Stimulated activated CD4-positive, alpha-beta T cell treated with anti-CD3 and anti-CD28 coated beads, Interleukin-2, amount 100 ng/mL, for 24 hours (primary cell): ENCODE measurements around the gene C1QL1.

Experiments used
- DNase-seq, 2 donors: peaks; one replicate each; pipeline ENCODE4 v3.0.0-alpha.2; 2020

The C1QL1 gene

DNA sequence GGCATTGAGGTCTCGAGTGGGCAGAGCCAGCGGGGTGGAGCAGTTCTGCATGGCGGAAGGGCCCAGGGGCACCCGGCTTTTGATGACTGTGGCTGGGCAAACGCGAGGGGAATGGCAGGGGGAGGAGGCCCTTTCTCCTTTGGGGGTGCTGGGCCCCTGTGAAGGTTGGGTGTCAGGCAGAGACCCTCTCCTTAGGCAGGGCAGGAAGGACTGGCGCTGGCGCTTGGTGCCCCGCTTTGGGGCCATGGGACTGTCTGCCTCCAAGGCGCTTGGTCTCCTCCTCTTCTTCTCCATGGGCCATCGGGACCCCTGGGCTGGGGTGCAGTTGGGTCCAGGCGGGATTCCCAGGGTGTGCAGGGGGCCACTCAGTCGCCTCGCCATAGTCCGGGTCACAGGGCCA is 40.0 kb downstream of the C1QL1 start:
- DNase-seq, result no peak

DNA sequence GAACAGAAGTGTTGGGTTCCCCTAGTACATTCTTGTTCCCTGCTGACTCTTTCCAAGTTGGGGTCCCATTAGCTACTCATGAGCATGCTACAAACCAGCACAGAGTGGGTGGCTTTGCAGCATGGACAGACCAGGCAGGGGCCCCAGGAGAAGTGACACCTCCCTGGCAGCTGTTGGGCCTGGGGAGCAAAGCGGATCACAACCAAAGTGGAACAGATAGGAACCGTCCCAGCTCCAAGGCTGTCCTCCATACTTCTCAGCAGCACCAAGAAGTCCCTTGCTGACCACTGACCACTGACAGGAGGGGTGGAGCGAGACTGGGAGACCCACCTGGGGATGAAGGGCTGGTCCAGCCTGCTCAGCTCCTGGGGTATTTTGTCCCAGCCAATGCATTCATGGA is 40.4 kb downstream of the C1QL1 start:
- DNase-seq, result no peak

DNA sequence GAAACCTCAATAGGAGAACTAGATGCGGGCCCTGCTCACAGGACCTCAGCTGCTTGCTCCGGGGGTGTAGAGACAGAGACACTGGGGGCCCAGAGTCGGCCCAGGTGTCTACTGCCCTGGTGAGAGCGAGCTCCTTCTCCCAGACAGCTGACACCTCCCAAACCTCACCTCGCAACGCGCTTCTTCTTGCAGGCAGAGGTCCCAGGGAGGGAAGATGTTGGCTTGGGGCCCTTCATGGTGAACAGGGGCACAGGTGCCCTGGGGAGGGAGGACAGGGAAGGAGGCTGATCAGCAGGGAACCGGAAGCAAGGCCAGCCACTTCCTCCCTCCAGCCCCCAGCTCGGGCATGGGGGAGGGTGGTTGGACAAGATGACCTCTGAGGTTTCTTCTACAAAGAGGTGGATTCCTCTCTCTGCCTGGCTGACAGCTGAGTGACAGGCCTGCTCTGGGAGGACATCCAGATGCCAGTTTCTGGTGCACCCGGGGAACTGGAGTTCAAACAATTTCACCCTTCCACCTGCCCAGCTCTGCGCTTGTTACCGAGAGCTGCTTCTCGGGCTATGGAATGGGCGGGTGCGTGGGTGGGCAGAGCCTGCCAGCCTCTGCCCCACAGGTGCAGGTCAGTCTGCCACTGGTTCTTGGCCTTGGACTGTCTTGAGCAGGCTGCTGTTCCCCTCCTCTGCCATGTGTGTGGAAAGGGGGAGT is 41.1 kb downstream of the C1QL1 start:
- DNase-seq, result no peak

DNA sequence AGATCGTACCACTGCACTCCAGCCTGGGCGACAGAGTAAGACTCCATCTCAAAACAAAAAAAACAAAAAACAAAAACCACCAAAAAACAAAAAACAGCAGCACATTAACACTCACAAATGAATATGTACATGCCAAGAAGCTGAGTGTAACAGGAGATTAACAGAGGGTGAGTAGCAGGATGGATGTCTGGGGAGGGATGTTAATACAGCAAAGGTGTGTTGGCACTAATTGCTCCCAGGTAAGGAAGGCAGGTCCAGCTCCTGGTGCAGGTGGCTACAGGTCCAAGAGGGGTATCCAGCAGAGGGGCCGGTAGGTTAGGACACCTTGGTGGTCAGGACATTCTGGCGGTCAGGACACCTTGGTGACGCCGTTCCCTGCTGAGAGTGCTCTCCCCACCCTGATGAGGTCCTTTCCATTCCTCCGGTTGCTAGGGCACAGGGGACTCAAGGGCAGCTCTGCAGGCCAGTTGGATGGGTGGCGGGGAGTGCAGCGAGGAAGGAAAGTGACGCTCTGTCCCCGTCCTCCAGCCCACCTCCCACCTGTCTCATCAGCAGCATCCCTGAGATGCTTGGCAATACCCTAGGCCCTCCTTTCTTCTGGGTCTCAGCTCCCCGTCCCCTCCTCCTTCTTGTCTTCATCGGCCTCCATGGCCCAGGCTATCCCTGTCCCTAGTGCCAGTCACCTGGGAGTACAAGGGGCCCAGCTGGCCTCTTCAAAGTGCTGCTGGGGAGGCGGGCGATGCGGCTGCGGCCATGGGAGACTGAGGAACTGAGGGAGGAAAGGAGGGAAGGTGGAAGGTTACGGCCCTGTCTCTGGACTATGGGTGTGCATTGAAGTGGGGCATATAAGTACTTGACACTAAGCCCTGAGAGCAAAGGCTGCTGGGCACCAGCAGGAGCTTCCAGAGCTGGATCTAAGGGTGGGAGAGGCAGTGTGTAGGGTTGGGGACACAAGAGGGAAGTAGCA is 42.1 kb downstream of the C1QL1 start:
- no peak for DNase-seq

DNA sequence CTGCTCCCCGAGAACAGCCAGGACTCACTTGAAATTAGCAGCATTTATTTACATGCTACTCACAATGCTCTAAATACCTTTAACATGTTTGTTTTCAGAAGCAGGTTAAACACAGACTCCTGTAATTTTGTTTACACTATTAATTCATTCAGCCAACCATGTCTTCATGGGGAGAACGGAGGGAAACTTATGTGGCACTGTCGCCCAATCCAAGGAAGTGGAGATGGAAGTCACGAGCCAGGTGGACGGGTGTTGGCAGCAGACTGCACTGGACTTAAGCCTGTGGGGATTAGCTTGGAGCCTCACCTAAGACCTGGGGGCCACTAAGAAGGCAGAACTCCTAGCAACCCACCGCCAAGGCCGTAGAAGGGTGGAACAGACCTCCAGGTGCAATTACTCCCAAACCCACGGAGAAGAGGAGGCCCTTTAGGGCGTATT is 44.0 kb downstream of the C1QL1 start:
- no peak for DNase-seq

DNA sequence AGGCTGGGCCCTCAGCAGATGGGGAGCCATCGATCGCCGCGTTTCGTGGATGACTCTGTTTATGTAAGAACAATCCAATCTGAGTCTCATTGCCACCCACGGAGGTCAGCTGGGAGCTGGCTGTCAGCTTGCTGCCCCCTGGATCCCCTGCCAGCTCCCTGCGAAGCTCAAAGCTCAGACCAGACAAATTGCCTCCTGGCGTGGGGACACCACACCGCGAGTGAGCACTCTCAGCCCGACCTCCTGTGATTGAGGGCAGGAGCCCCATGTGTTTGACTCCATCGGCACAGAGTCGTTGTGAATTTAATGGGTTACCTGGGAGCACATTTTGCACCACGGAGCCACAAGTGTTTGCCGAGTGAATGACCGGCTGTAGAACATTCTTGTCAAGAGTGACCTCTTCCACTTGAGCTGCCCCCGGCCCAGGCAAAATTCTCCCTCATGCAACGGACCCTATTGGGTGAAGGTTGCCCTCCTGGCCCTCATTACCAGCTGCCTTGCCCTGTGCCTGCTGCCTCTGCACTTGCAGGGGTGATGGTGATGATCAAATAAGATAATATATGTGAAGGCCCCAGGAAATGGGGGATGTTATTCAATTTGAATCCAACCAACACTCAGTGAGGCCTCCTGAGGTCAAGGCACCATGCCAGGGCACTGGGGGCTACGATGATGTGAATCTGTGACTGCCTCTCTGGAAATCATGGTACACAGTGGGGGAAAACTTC is 45.2 kb downstream of the C1QL1 start:
- DNase-seq, result no peak

DNA sequence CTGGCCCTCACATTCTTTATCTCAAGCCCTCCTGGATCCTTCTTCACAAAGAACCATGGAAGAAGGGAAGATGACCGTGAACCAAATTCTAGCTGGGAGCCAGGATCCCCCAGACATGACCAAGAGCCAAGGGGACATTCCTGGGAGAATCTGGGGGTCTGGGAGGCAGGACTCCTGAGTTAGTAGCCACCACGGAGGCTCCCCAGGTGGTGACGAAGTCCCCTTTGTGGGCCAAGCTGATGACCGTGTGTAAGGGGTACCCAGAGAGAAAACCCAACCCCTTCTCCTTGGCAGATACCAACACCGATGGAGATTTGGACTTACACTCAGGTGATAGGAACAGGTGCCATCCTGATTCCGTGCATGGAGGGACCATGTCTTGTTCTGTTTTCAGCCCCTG is 46.0 kb downstream of the C1QL1 start:
- no peak for DNase-seq

DNA sequence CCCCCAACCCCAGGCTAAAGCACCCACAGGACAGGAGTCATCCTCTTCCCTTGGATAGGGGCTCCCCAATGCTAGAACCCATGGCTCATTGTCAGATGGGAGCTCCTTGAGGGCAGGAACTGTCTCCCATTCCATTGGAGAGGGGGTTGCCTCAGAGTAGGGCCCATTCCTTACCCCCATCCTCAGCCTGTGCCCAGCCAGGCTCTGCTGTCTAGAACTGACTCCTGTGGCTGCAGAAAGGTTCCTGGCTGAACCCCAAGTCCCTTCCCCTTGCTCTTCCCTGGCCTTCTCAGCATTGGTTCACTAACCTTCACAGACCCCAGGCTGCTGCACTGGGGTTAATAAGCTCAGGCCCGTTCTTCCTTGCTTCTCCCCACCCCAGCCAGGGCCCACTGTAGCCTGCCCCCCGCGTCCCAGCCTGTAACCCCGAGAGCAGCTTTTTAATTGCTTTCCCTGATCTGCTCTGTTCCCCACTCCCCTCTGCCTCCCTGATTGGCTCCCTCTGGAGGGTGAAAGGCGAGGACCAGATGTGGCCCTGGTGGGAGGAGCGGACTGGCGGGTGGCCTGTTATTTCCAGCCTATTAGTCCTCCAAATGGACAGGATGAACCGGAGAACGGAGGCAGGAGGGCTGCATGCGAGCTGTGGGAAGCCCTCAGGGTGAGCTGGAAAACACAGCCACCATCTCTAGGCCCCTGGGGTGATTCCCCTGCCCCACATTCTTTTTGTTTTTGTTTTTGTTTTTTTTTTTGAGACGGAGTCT is 46.8 kb downstream of the C1QL1 start:
- DNase-seq, result no peak

DNA sequence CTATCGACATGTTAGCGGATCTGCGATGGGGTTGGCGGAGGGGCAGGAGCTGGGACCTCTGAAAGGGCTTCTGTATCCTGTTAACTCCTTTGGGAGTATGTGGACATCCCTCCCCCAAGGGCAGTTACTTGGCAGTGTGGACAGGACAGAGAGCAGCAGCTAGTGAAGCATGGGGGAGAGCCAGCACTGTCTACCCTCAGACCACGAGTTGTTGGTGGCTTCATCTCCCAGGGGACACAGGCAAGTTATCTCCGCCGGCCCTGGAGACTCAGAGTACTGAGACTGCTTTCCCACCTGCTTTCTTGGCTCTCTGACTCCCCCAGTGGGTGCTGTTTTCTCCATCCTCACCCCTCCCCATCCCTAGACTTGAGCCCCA is 47.5 kb downstream of the C1QL1 start:
- DNase-seq, result no peak

DNA sequence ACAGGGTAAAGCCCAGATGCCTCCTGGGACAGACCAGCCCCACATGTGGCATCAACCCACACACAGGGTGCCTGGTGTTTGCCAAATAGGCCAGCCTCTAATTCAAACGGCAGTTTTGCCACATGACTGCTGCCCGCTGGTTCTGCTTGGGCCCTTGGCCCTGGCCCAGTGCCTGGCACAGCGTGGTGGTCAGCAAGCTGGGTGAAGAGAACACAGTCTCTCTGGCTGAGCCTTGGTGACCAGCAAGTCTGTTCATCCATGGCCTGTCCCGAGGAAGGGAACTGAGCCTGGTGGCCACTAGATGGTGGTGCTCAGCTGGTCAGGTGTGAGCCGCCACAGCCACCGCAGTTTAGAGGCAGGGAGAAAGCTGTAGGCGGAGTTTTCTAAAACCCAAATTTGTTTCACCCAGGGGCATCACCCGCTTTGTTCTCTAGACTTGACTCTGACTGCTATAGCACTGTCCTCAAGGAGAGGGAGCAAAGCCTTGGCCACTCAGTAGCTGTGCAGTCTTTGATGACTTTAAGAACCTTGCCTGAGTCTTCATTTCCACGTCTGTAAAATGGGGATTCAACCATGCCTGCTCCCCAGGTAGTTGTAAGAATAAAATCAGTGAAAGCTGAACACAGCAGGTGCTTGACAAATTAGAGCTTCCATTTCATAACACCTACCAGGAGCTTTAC is 48.1 kb downstream of the C1QL1 start:
- peak; percentile 57 to 62 for DNase-seq

DNA sequence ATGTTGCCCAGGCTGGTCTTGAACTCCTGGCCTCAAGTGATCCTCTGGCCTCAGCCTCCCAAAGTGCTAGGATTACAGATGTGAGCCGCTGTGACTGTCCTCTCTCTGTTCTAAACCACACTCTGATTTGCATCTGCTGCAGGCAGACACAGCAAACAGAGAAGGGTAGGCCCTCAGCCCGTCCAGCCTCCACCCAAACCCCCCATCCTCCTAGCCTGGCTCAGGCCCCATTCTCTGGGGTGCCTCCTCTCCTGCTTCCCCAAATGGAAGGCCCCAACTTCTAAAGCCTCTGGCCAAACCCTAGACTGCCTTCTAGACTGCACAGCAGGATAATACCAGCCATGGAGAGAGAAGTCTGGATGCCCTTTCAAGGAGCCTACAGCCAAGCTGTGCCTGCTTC is 48.7 kb downstream of the C1QL1 start:
- no peak for DNase-seq

DNA sequence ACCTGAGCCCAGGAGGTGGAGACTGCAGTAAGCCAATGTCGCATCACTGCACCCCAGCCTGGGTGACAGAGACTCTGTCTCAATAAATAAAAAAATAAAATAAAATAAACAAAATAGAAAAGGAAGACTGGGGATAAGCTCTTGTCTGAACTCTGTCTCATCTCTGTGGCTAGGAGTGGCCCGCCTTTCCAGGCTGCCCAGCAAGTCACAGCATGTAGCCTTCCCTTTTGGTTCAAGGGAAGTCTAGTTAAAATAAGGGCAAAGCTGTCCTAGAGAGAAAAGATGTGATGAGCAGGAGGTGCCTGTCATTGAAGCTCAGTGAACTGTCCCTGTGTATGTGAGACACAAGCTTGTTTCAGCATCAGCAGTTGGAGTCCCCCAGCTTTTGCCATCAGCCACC is 50.1 kb downstream of the C1QL1 start:
- no peak for DNase-seq

DNA sequence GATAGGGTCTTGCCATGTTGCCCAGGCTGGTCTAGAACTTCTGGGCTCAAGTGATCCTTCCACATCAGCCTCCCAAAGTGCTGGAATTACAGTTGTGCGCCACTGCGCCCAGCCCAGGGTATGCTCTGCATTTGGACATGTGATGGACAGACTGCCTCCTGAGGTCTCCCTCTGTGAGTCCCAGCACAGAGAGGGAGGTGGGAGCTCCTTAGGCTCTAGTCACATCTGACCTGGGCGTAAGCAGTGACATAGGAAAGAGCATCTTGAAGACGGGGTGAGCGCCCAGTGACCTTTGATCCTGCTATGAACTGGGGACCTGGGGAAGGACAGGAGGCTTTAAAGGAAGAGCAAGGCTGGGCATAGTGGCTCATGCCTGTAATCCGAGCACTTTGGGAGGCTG is 50.6 kb downstream of the C1QL1 start:
- no peak for DNase-seq

DNA sequence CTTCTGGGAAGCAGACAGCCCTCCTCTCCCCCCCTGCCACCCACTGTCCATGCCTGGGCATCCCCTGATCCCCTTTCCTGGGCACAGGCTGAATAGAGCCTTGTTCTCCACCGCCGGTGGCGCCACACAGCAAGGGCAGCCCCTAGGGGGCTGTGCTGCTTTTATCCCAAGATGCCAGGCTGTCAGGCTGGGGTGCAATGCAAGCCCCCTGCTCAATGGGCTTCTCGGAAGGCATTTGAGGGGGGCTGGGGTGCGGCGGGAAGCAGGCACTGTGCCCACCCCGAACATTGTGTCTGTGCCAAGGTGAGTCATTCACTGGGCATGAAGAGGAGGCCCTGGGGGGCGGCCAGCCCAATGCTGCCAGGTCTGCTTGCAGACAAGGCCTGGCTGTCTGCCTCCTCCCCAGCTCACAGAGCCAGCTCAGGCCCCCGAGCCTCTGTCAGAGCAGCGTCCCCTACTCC is 51.3 kb downstream of the C1QL1 start:
- no peak for DNase-seq

DNA sequence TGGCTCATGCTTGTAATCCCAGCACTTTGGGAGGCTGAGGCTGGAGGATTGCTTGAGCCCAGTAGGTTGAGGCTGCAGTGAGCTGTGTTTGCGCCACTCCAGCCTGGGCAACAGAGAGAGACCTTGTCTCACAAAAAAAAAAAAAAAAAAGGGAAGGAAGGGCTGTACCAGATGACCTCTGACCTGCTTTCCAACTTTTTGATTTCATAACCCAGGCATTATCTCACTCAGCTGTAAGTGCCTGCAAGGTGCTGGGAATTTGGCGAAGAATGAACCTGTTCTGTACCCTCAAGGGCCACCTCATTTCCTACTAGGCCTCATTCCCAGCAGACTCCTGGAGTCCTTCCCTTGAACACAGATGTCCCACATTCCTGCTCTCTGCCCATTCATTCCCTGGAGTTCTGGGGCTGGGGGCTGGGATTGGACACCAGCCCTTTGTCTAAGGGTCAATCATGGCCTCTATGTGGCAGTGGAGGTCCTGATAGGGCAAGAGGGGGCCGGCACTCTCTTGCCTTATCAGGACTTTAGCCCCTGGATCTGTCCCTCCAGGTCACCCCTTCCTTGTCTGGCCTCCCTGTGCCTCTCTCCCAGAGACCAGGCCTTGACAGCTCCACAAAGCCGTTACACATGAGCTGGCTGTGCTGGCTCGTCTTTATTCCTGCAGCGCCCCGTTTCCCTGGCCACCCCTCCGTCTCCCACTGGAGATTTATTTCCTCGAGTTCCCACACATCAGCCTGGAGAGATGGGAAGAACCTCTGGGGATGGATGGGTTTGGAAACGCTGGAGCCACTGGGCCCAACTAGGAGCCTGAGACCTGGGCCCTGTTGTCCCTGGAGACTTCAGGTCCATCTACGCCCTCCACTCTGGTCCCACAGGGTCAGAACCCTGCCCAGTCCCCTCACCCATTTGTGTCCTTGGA is 52.0 kb downstream of the C1QL1 start:
- no peak for DNase-seq

DNA sequence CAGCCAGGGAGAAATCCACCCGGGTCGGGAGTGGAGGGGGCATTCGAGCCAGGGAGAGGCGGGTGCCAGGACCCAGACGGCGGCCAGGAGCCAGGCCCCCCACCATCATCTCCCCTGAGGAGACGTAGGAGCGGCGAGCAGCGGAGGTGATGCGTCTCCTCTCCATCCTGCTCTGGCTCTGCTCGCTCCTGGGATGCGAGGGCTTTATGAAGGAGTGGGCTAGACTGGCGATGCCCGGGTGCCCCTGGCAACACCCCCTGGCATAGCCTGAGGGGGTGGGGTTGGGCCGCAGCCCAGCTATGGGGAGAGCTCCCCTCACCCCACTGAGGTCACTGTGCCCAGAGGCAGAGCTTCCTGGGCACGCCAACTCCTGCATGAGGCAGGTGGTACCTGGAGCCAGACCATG is 52.8 kb downstream of the C1QL1 start, which contains the start of gene GFAP:
Gene GFAP, minus strand, starts transcription at position 180 of the 406 bp plus-strand sequence. Its CDS starts 14 bp downstream, at position 166.
- DNase-seq, result no peak

DNA sequence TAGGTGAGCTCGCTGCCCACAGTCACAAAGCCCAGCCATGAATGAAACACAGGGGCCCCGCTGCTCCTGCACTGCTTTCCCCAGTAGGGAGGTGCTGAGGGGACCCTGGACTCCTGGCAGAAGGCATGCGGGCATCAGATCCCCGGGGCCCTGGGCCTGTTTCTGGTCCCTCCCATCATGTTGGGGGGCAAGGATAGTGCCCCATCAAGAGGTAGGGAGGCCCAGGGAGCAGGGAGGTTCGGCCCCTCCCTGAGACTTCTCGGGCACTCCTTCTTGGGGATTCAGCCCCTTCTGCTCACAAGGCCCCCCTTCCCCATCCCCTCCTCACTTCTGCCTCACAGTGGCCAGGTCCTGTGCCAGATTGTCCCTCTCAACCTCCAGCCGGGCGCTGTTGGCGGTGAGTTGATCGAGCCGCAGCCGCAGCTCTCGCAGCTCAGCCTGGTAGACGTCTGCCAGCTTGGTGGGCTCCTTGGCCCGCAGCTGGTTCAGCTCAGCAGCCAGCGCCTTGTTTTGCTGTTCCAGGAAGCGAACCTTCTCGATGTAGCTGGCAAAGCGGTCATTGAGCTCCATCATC is 53.3 kb downstream of the C1QL1 start:
- no peak for DNase-seq

DNA sequence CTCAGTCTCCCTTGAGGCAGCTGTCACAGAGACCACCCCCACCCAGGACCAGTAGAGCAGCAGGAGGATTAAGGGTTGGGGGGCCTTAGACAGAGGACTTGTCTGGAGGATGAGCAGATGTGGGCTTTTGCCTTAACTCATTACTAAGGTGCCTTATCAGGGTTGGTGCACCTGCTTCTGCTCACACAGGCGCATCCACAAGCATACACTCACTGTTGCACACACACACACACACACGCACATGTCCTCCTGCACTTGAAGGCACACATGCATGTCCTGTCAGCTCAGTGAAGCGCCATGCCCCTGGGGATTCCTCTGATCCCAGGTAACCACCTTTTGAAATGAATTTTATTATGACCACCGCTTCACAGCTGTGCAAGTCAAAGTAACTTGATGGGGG is 54.0 kb downstream of the C1QL1 start:
- no peak for DNase-seq

DNA sequence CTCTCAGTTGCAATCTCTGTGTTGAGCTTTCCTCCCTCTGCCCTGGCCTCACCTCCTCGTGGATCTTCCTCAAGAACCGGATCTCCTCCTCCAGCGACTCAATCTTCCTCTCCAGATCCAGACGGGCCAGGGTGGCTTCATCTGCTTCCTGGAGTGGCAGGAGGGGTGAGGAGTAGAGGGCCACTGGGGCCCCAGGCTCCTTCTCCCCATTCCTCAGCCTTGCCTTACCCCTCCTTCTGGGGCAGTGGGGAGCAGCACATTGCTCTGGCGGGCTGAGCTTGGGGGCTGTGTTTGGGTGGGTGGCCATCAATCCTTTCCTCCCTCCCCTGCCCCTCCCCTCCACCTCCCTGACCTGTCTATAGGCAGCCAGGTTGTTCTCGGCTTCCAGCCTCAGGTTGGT is 54.4 kb downstream of the C1QL1 start:
- DNase-seq, result no peak

DNA sequence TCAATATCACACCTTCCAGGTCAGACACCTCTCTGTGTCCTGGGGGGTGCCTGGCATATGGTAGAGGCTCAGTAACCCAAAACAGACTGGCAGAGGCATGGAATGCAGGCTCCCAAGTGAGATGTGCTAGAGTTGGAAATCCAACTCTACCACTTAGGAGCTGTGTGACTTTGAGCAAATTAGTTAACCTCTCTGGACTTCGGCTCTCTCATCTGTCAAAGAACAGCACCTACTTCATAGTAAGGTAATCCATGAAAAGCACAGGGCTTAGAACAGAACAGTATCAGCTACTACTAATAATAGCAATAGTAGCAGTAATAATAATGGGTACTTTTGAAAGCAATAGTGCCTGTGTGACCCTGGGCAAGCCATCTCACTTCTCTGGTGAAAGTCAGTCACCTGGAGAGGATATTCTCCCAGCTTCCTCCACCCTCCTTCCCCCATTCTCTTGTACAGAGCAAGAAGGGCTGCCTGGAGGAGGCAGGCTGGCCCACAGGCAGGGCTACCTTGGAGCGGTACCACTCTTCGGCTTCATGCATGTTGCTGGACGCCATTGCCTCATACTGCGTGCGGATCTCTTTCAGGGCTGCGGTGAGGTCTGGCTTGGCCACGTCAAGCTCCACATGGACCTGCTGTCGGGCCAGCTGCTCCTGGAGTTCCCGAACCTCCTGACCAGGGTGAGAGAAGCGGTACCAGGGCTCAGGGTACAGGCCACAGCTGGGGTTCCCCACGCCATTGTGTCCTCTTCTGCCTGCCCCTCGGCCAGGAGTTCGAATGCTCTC is 55.1 kb downstream of the C1QL1 start:
- DNase-seq, result no peak
